H54 (cell line): ENCODE data around the gene MPV17L2.
"Not testable (repeated sequence)": the region's sequence is repeated elsewhere in the genome, so short reads cannot be mapped to it uniquely, and the experiment has no call there.

Experiments
- DNase-seq: peaks from one replicate; pipeline ENCODE4 v3.0.0; 2011; ENCODE audit warnings: low spot score, mixed read lengths; ENCODE audit not compliant: insufficient read length
- FAIRE-seq: peaks from 3 replicates; lab custom pipeline; 2011; peaks lifted over from hg19 to GRCh38; lab: Jason Lieb, UNC
- POLR2A ChIP-seq: IDR thresholded peaks from 2 replicates; pipeline ENCODE4 v1.6.1; 2011; ENCODE audit warnings: low read depth, mild to moderate bottlenecking, low read length

Gene MPV17L2

GRCh38 chr19:18206018-18206417 lies 13.0 kb downstream of the MPV17L2 start:
- no peak for DNase-seq
- no peak for FAIRE-seq
- TF ChIP-seq POLR2A: no peak

DNA sequence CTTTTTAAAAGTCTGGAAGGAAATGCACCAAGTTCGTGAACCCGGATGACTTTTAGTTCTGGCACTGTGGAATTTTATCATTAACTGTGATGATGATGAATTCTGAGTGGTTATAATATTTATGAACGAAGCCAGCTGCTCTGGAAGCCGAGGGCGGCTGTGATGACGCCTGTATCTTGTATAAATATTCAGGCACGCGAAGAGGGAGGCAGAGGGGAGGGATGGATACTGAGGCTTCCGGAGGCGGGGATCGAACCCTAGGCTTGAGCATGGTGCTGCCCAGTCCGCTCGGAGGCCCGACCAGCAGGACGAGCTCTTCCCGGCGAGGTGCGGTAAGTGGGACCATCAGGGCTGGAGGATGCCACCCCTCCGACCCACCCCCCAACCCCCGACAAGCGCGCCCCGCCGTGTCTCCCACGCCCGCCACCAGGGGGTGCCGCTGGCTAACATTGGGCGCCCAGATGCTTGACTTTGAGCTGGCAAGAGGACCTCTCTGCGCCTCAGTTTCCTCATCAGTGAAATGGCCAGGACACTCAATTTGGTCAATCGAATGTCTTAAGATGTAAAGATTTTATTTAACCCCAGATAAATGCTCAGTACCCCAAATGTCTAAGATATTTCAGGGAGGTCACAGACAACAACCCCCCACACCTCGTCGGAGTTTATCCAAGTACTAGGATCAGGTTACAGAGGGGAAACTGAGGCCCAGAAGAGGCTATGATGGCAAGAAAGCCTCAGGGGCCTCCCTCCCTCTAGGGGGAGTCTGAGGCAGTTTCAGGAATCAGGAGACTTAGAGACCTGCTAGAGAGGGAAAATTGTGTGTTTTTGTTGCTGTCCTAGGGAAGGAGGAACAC lies 15.3 kb downstream of the MPV17L2 start:
- FAIRE-seq: no peak
- no peak for TF ChIP-seq POLR2A
- DNase-seq: no peak

DNA sequence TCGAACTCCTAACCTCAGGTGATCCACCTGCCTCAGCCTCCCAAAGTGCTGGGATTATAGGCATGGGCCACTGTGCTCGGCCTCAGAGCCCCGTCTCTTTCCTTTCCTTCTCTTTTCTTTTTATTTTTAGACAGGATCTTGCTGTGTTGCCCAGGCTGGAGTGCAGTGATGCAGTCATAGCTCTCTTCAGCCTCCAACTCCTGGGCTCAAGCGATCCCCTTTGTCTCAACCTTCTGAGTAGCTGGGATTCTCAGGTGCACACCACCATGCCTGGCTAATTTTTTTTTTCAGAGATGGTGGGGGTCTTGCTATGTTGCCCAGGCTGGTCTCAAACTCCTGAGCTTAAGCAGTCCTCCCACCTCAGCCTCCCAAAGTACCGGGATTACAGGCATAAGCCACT lies 16.9 kb downstream of the MPV17L2 start:
- not testable (repeated sequence) for DNase-seq, FAIRE-seq

DNA sequence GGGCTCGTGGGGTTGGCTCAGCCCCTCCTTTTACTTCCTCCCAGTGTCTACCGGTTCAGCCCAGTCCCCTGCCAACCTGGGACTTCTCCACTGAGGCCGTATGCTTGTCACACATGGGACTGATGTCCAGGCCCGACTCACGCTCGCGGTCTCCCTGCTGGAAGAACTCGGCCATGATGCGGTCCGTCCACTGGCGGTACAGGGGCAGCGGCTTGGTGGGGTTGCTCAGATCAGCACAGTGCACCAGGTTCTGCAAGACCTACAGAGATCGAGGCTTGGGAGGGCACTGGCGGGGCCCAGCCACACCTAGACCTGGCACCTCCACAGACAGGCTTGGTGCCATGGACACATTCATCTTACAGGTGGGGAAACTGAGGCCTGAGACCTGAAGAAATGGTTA lies 18.7 kb downstream of the MPV17L2 start:
- no peak for FAIRE-seq
- TF ChIP-seq POLR2A: no peak
- no peak for DNase-seq

DNA sequence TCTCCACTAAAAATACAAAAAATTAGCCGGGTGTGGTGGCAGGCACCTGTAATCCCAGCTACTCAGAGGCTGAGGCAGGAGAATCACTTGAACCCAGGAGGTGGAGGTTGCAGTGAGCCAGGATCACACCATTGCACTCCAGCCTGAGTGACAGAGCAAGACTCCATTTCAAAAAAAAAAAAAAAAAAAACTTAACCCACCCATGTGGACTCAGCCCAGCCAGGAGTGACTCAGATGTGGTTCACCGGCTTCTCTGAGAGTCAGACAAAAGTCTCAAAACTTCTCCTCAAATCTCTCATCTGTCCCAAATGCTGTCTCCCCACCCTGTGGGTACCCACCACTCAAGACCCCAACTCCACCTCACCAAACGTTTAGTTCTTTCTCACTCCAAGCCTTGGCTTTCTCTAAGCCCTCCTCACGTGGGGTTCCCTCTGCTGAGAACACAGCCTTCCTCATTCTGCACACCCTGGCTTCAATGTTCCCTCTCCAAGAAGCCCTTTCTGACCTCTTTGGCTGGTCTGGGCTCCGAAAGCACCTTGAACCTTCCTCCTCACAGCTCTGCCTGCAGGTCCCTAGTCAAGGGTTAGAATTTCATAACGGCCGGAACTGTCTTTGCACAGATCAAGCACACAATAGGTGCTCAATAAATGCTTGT lies 21.9 kb downstream of the MPV17L2 start:
- FAIRE-seq (no peak), DNase-seq (no peak)

GRCh38 chr19:18216789-18217188 lies 23.8 kb downstream of the MPV17L2 start:
- TF ChIP-seq POLR2A: no peak
- no peak for FAIRE-seq
- no peak for DNase-seq

More for the DNA sequence above, 21.9 kb downstream of the MPV17L2 start:
- no peak for TF ChIP-seq POLR2A

- no peak for TF ChIP-seq POLR2A
- FAIRE-seq: no peak
- no peak for DNase-seq
These were observed 25.1 kb downstream of the MPV17L2 start for GRCh38 chr19:18218159-18218558.

DNA sequence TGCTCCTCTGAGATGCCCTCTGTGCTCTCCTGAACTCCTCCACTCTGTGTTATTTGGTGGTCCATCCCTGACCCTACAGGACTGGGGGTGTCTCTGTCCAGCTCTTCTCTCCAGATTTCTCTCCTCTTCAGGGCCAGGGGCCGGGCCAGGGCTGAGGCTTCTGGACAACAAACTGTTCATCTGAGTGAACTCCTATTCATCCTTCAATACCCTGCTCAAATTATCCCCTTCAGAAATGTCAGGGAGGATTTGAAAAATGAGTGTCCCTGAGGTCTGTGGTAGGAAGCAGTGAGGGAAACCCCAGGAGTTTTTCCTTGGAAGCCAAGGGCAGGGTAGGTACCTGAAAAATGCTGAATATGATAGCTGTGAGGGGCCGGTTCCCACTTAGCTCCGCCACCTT lies 25.6 kb downstream of the MPV17L2 start:
- no peak for DNase-seq
- no peak for FAIRE-seq
- no peak for TF ChIP-seq POLR2A

DNA sequence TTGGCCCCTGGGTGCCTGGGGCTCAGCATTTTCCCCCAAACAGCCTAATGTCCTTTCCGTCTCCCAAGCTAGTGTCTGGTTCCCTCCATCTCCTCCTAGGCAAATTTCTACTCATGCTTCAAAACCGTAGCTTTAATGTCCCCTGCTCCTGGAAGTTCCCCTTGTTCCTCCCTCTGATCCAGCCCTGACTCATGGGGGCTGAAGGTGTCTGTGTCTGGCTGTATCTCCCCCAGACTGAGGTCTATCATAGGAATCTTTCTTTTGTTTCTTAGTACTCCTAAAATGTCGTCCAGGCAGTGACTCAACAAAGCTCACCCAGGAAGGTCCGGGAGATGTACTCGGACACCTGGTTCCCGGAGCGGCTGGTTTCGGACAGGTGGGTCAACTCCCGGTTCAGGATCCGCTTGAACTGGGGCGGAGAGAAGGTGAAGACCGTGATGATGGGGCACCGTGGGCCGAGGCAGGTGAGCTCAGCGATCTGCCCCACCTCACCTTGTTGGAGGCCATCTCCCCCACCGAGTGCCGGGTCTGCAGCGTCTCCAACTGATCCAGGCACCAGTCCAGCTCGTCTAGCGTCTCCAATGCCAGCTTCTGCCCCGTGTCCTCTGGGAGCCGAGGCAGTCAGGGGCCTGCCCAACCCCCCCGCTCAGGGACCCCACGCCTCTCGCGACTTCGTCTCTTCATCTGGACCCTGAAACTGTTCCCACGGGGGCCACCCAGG lies 27.1 kb downstream of the MPV17L2 start:
- FAIRE-seq (no peak), DNase-seq (no peak)
- no peak for TF ChIP-seq POLR2A

GRCh38 chr19:18220632-18221275 lies 27.7 kb downstream of the MPV17L2 start:
- no peak for DNase-seq
- no peak for FAIRE-seq
- TF ChIP-seq POLR2A: no peak

DNA sequence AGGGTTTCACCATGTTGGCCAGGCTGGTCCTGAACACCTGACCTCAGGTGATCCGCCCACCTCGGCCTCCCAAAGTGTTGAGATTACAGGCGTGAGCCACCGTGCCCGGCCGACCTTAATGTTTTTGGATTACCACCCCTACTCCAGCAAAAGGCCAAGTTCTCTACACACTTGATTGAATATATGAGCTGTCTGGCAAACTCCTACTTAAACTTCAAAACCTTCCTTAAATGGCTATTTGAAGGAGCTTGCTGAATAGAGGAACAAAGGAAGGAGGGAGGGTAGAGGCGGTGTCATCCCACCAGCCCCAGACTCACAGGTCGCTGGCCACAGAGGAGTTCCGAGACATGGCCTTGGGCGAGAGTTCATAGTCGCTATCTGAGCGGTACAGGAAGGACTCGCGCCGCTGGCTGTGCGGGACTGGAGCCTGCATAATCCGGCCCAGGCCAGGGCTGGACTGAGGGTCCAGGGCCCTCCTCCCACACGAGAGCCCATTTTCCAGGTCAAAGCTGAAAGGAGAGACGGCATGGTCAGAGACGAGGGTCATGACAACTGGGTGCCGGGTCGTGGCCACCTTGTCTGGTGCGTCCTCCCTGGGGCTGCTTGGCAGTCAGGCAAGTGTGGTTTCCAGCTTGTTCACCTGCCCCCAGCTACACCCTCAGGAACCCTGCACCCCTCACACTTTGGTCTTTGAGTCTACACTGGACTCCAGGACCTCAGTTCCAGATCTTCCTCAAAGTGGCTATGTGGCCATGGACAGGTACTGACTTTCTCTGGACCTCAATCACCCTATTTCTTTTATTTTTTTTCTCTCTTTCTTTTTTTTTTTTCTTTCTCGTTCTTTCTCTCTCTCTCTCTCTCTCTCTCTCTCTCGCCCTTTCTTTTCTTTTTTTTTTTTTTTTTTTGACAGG lies 29.1 kb downstream of the MPV17L2 start:
- DNase-seq (no peak), FAIRE-seq (no peak)
- no peak for TF ChIP-seq POLR2A

DNA sequence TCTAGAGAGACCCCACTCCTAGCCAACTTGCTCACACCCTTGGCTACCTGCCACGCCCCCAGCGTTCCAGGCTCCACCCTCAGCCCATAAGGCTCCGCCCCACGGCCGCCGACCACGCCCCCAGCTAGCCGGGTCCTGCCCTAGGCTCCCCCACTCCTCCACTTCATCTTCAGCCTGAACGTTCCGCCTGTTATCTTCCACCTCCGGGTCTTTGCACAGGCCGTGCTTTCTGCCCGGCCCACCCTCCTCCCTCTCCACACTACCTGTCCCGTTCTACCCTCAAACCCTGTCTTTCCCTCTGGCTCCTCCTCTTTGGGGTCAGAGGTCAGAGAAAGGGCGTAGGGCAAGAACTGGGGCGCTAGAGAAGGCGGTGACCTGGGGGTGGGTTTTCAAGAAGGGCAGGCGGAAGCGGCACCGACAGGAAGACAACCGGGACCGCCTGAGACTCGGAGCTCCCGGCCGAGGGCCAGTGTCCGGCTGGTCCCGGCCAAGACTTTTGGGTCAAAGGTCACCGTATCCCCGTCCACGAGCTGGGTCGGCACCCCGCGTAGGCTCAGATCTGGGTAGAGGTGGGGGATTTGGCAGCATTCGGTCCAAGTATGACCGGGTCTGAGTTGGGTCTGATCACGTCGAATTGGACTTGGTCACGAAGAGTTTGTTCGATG lies 31.0 kb downstream of the MPV17L2 start:
- FAIRE-seq (no peak), DNase-seq (peak; percentile 79)
- TF ChIP-seq POLR2A: no peak
